ENCODE data around the gene GPR119. TPM values are rescaled to one million over a fixed set of nuclear protein-coding genes. Genes with fewer than 3 reads are reported as not detected.

Gene GPR119
- total RNA-seq, 6 donors from 2014 or later = not detected

DNA sequence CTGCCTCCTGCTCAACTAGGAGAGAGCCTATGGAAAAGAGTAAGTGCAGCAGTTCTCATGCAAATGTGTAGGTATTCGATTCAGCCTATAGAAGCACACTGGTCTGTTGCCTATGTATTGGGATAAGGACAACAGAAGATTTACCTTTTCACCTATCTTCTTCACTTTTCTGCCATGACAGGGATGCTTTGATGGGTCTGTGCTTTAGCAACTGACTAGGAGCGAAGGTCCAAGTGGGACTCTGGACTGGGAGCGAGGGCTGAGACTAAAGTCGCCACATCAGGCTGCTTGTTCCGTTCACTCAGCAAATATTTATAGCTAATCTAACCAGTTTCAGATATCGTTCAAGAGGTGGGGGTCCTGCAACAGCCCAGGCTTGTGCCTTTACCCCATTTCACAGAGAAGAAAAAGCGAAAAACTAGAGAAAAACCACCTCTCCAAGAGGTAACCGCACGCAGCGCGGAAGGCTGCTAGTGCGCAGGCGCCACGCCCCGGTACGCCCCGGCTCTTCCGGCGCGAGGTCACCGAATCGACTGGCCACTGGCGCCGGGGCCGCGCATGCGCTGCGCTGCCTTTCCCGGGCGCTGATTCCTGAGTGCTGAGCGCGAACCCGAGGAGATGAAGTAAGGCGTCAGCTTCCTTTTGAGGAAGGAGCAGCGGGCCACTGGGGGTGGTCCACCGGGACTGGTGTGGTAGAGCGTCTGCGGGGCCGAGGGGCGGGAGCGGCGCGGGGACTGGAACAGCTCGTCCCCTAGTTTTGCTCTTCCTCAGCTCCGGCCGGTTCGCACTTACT, 16.1 kb upstream of the GPR119 start, which contains the start of gene RBMX2:
TSS of gene RBMX2 (plus strand) at position 573 of the 793 bp plus-strand sequence. CDS start at position 619, 46 bp downstream.
- Histone ChIP-seq H3K36me3 (peaks cover 0 to 15% (median 0%) of the 10 kb centered on the region in 4 donors), H3K27ac (peak within 1 kb of the TSS; percentile 69 to 84 (median 80)), H3K27me3 (no peaks in the 10 kb centered on the region), H3K4me1 (peaks cover 0 to 20% (median 0%) of the 10 kb centered on the region in 4 donors), H3K4me3 (peak within 1 kb of the TSS; percentile 1 to 72 (median 59)), H3K9me3 (no peaks in the 10 kb centered on the region)
- ATAC-seq (ENCODE audit: low FRiP score in 2 of 2) (peak; percentile 86 to 99), DNase-seq (peak; percentile 75 to 95)
- WGBS, 2 donors = 0 to 41% methylated on average over 5 to 46 of the region's 47 CpGs
- TF ChIP-seq POLR2AphosphoS5 (IDR thresholded peaks at IDR 0.05) (peak; percentile 41 to 63), POLR2A (IDR thresholded peaks at IDR 0.05) (peak in 2 of 4 donors; percentile 69 to 73), EP300 (IDR thresholded peaks at IDR 0.05) (no peak)
- TF ChIP-seq, protein P1, sequence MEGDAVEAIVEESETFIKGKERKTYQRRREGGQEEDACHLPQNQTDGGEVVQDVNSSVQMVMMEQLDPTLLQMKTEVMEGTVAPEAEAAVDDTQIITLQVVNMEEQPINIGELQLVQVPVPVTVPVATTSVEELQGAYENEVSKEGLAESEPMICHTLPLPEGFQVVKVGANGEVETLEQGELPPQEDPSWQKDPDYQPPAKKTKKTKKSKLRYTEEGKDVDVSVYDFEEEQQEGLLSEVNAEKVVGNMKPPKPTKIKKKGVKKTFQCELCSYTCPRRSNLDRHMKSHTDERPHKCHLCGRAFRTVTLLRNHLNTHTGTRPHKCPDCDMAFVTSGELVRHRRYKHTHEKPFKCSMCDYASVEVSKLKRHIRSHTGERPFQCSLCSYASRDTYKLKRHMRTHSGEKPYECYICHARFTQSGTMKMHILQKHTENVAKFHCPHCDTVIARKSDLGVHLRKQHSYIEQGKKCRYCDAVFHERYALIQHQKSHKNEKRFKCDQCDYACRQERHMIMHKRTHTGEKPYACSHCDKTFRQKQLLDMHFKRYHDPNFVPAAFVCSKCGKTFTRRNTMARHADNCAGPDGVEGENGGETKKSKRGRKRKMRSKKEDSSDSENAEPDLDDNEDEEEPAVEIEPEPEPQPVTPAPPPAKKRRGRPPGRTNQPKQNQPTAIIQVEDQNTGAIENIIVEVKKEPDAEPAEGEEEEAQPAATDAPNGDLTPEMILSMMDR (IDR thresholded peaks at IDR 0.05) = no peak

DNA sequence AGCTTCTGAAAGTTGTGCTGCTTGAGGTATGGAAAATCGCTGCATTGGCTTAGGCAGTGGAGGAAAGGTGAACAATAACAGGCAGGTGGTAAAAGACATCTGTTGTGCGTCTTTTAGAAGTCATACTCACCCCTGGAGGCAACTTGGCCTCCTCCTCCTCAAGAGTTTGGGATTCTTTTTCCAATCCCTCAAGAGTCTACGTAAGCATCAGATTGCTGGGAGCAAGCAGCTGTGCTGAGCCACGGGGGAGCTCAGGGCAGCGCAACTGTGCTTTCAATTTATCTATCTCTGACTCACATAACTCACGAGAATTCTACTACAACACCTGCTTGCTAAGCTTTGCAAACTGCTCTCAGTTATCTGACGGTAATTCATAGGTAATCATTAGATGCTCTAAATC, 9.9 kb upstream of the GPR119 start:
- no peak for DNase-seq
- Histone ChIP-seq H3K27ac (no peak overlapping the region), H3K4me3 (no peak overlapping the region), H3K9me3 (no peaks in the 10 kb centered on the region), H3K27me3 (no peaks in the 10 kb centered on the region), H3K4me1 (no peaks in the 10 kb centered on the region), H3K36me3 (no peaks in the 10 kb centered on the region)
- no peak for ATAC-seq (ENCODE audit: low FRiP score in 2 of 2)
- TF ChIP-seq, protein P1 (IDR thresholded peaks at IDR 0.05) = no peak
- no peak for TF ChIP-seq EP300 (IDR thresholded peaks at IDR 0.05)
- no peak for TF ChIP-seq POLR2A (IDR thresholded peaks at IDR 0.05)
- TF ChIP-seq POLR2AphosphoS5 (IDR thresholded peaks at IDR 0.05) = no peak
- 59 to 74% methylated on average over 6 to 7 of the region's 7 CpGs for WGBS, 2 donors

DNA sequence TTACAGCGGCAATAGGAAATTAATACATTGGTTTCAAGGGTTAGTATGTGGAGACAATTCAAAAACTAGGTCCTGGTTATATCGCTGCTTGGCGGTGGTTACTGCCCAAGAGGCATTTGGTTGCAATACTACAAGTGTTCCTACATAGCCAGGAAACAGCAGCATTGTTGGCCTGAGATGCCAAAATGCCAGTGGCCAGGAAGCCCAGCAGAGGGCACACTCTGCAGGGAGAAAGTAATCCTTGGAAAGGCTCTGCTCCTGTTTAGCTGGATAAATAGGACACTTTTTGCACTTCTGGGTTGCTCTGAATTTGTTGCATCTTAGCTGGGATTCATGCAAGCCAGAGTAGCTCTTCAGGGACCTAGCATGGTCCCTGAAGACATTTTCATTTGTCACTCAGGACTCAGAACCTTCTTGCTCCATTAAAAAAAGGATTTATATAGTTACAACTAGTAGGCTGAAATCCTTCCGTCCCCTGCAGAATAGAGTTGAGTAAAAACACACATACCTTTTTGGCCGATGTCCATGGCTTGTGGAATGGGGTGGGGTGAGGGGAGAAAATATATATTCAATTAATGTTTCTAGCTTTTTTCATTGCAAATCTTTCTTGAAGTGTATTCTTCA, 8.1 kb upstream of the GPR119 start:
- no peak for ATAC-seq (ENCODE audit: low FRiP score in 2 of 2)
- WGBS, 2 donors = 44 to 82% methylated on average over 2 to 5 of the region's 5 CpGs
- TF ChIP-seq, protein P1 (IDR thresholded peaks at IDR 0.05) = peak in 4 of 6 experiments; percentile 18 to 41 (median 30)
- TF ChIP-seq POLR2A (IDR thresholded peaks at IDR 0.05) = no peak
- H3K36me3 ChIP-seq = no peaks in the 10 kb centered on the region
- no peaks in the 10 kb centered on the region for H3K4me1 ChIP-seq
- no peaks in the 10 kb centered on the region for H3K9me3 ChIP-seq
- no peak overlapping the region for H3K27ac ChIP-seq
- H3K4me3 ChIP-seq = no peak overlapping the region
- no peaks in the 10 kb centered on the region for H3K27me3 ChIP-seq
- no peak for DNase-seq

DNA sequence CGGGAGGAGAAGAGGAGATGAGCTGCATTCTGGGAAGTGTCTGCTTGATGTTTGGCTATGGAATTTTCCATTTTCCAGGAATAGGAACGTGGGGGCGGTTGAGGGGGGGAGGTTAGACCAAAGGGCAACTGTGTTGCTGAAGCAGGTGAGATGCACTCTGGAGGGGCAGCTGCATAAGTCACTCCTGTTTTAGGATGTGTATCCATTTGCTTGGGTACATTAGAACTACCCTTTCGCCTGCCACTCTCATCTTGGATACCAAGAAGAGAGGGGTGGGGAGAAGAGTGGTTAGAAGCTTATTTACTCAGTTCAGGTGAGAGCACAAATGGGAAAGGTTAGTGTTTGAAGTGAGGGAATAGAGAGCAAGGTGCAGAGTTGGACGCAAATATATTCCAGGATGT, 934 bp upstream of the GPR119 start:
- ATAC-seq (ENCODE audit: low FRiP score in 2 of 2) (no peak), DNase-seq (no peak)

More for the DNA sequence above, 934 bp upstream of the GPR119 start:
- H3K4me3 ChIP-seq = no peak overlapping the region
- no peaks in the 10 kb centered on the region for H3K4me1 ChIP-seq
- H3K9me3 ChIP-seq = no peaks in the 10 kb centered on the region
- H3K27ac ChIP-seq = no peak overlapping the region
- WGBS, 2 donors = 64 to 76% methylated on average over 5 of the region's 5 CpGs
- H3K27me3 ChIP-seq = no peaks in the 10 kb centered on the region
- TF ChIP-seq EP300 (IDR thresholded peaks at IDR 0.05) = no peak
- TF ChIP-seq POLR2AphosphoS5 (IDR thresholded peaks at IDR 0.05) = no peak
- no peak for TF ChIP-seq POLR2A (IDR thresholded peaks at IDR 0.05)
- TF ChIP-seq, protein P1 (IDR thresholded peaks at IDR 0.05) = no peak
- no peaks in the 10 kb centered on the region for H3K36me3 ChIP-seq

Data from upper lobe of left lung (tissue), 6 donors.